RWPE2 (cell line): ENCODE results near the gene ADAT1.
A peak's percentile ranks its signal among the peaks of the same experiment; 100 is the strongest.

Source experiments
- ATAC-seq: fragments of 200-7000 bp; cut with Tn5 transposase; 3 replicates; pipeline ENCODE4 v1.9.1; 2021; ENCODE audit warnings: low read depth
- DNase-seq: peaks from one replicate; pipeline ENCODE4 v3.0.0-alpha.2; 2020; ENCODE audit warnings: low spot score
- H3K27ac ChIP-seq: fragments of 450-650 bp; 2 replicates; pipeline ENCODE4 v1.5.1; 2017; ENCODE audit warnings: mild to moderate bottlenecking; ENCODE audit not compliant: poor library complexity, severe bottlenecking
- H3K27me3 ChIP-seq: fragments of 250-450 bp; sonication (Bioruptor Pico); 2 replicates; pipeline ENCODE4 v1.5.1; 2021; ENCODE audit warnings: mild to moderate bottlenecking, moderate library complexity; ENCODE audit not compliant: insufficient read depth, poor library complexity, severe bottlenecking
- H3K36me3 ChIP-seq: fragments of 250-450 bp; sonication (Bioruptor Pico); 2 replicates; pipeline ENCODE4 v1.5.1; 2020; ENCODE audit warnings: low read depth, mild to moderate bottlenecking, moderate library complexity
- H3K4me1 ChIP-seq: fragments of 250-450 bp; sonication (Bioruptor Pico); 2 replicates; pipeline ENCODE4 v1.5.1; 2021; ENCODE audit warnings: mild to moderate bottlenecking, moderate library complexity; ENCODE audit not compliant: insufficient read depth, poor library complexity, severe bottlenecking
- H3K4me3 ChIP-seq: fragments of 250-450 bp; sonication (Bioruptor Pico); 2 replicates; pipeline ENCODE4 v1.5.1; 2021; ENCODE audit warnings: mild to moderate bottlenecking, moderate library complexity; ENCODE audit not compliant: severe bottlenecking
- H3K9me3 ChIP-seq: fragments of 250-450 bp; sonication (Bioruptor Pico); 2 replicates; pipeline ENCODE4 v1.5.1; 2021; ENCODE audit warnings: mild to moderate bottlenecking, moderate library complexity; ENCODE audit not compliant: severe bottlenecking
- CTCF ChIP-seq: fragments of 450-650 bp; IDR thresholded peaks from one replicate; pipeline ENCODE4 v1.5.1; 2017; ENCODE audit warnings: mild to moderate bottlenecking, moderate library complexity; ENCODE audit not compliant: poor library complexity, severe bottlenecking

ADAT1 gene

GRCh38 chr16:75559564-75560372 is 63.3 kb downstream of the ADAT1 start:
- DNase-seq (no peak), ATAC-seq (no peak)
- Histone ChIP-seq H3K9me3 (no peaks in the 10 kb centered on the region), H3K36me3 (no peaks in the 10 kb centered on the region), H3K27me3 (no peaks in the 10 kb centered on the region), H3K27ac (no peak overlapping the region), H3K4me1 (peaks cover 4% of the 10 kb centered on the region), H3K4me3 (no peak overlapping the region)
- TF ChIP-seq CTCF = no peak

- no peaks in the 10 kb centered on the region for H3K27me3 ChIP-seq
- ATAC-seq (no peak), DNase-seq (no peak)
- no peaks in the 10 kb centered on the region for H3K36me3 ChIP-seq
- no peaks in the 10 kb centered on the region for H3K9me3 ChIP-seq
- H3K27ac ChIP-seq = no peak overlapping the region
- no peak overlapping the region for H3K4me3 ChIP-seq
- H3K4me1 ChIP-seq = peaks cover 7% of the 10 kb centered on the region
- no peak for TF ChIP-seq CTCF
Measured at GRCh38 chr16:75558846-75559401, 64.2 kb downstream of the ADAT1 start.

GRCh38 chr16:75556431-75556950 is 66.6 kb downstream of the ADAT1 start:
- ATAC-seq (no peak), DNase-seq (no peak)
- H3K27ac ChIP-seq = peak overlapping the region; percentile 58
- H3K4me3 ChIP-seq = peak overlapping the region; percentile 55
- TF ChIP-seq CTCF = no peak
- H3K27me3 ChIP-seq = no peaks in the 10 kb centered on the region
- H3K9me3 ChIP-seq = no peaks in the 10 kb centered on the region
- H3K36me3 ChIP-seq = no peaks in the 10 kb centered on the region
- H3K4me1 ChIP-seq = peaks cover 7% of the 10 kb centered on the region

- Histone ChIP-seq H3K27ac (peak within 1 kb of the TSS; percentile 58), H3K27me3 (no peaks in the 10 kb centered on the region), H3K36me3 (no peaks in the 10 kb centered on the region), H3K9me3 (no peaks in the 10 kb centered on the region), H3K4me1 (peaks cover 7% of the 10 kb centered on the region), H3K4me3 (peak within 1 kb of the TSS; percentile 55)
- peak; percentile 90 for ATAC-seq
- no peak for TF ChIP-seq CTCF
- peak; percentile 98 for DNase-seq
Measured at GRCh38 chr16:75555707-75556430, 67.2 kb downstream of the ADAT1 start, which contains the start of gene TMEM231. TSS of gene TMEM231 (minus strand) at chr16:75556252. CDS start at chr16:75556209, 43 bp downstream.
